Gastroesophageal sphincter (tissue), 4 donors: ENCODE measurements around the gene OR13C8. TPM values are rescaled to one million over a fixed set of nuclear protein-coding genes. Genes with fewer than 3 reads are reported as not detected.

Experiments
- ATAC-seq: fragments of 150-250 bp; one replicate; pipeline ENCODE4 v1.9.1; 2016; ENCODE audit warnings: mild to moderate bottlenecking, moderate library complexity
- H3K27ac ChIP-seq, 4 donors: fragments of 200-600 bp; sonication (generic) in 3 of 4; 1 replicate in 3 of 4; 2 replicates in 1 of 4; pipeline ENCODE4 v1.5.1; 2016 to 2019
- H3K27me3 ChIP-seq: fragments of 200-600 bp; sonication (generic); one replicate; pipeline ENCODE4 v1.5.1; 2019
- H3K36me3 ChIP-seq, 2 donors: fragments of 200-600 bp; sonication (generic); one replicate each; pipeline ENCODE4 v1.5.1; 2019; ENCODE audit warnings: control low read depth in 1 of 2
- H3K4me1 ChIP-seq, 3 donors: fragments of 200-600 bp; sonication (generic); 1 replicate in 2 of 3; 2 replicates in 1 of 3; pipeline ENCODE4 v1.5.1; 2016 to 2019; ENCODE audit warnings: control low read depth in 2 of 3
- H3K4me3 ChIP-seq, 2 donors: fragments of 200-600 bp; sonication (generic); one replicate each; pipeline ENCODE4 v1.5.1; 2019; ENCODE audit warnings: mild to moderate bottlenecking in 1 of 2, moderate library complexity in 1 of 2
- H3K9me3 ChIP-seq, 3 donors: fragments of 200-600 bp; sonication (generic); one replicate each; pipeline ENCODE4 v1.5.1; 2017 to 2019; ENCODE audit warnings: control low read depth in 2 of 3
- EP300 ChIP-seq: sonication (generic); formaldehyde crosslinking; IDR thresholded peaks from one replicate; pipeline ENCODE4 v1.6.1; 2017; ENCODE audit warnings: antibody characterized with exemption, mild to moderate bottlenecking
- POLR2A ChIP-seq, 2 donors: fragments of 450-650 bp; IDR thresholded peaks; one replicate each; pipeline ENCODE4 v1.6.1; 2017; ENCODE audit warnings: antibody characterized with exemption in 2 of 2, mild to moderate bottlenecking in 2 of 2, moderate library complexity in 1 of 2
- POLR2AphosphoS5 ChIP-seq: sonication (generic); formaldehyde crosslinking; IDR thresholded peaks from one replicate; pipeline ENCODE4 v1.6.1; 2017; ENCODE audit warnings: antibody characterized with exemption
- WGBS, 2 donors: methylation state at CpG; one replicate each; pipeline ENCODE4 v1.1.5; 2018; ENCODE audit warnings: low coverage in 1 of 2; 5-methylcytosine and 5-hydroxymethylcytosine counted together
- total RNA-seq, 4 donors: library from RNA; depleted of rRNA; stranded (reverse); fragments of >200 nt; gene quantifications; one replicate each; pipeline ENCODE4 v1.1.0, GENCODE V29; 2016
- TF ChIP-seq, protein P1 (sequence below), 4 experiments: fragments of 200-600 bp in 2 of 4; fragments of 450-650 bp in 2 of 4; sonication (generic) in 1 of 4; IDR thresholded peaks; one replicate each; pipeline ENCODE4 v1.5.1; 2017 to 2019; ENCODE audit warnings: antibody characterized with exemption in 4 of 4, mild to moderate bottlenecking in 2 of 4, moderate library complexity in 2 of 4

Gene OR13C8
- total RNA-seq, 4 donors from 2014 or later, result not detected

DNA sequence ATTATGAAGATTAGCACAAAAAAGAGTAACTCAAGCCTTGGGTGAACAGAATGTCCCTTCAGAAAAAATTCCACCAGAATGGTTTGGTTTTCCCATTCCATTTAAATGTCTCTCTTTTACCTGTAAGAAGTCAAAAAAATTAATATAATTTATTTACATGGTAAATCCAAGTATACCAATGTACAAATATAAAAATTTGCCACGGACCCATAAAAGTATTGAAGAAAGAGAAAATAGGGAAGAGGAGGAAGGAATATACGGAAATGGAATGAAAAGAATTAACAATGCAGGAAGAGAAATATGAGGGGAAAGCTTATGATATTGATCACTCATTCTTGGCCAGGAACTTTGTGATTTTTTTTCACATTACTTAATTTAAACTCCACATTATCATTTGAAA is 49.1 kb downstream of the OR13C8 start, which contains the start of gene OR13C9:
Gene OR13C9, minus strand, starts transcription at position 101 of the 400 bp plus-strand sequence. Its CDS starts 0 bp downstream, at position 101.
- H3K27ac ChIP-seq, result no peak within 1 kb of the TSS
- no peaks in the 10 kb centered on the region for H3K4me1 ChIP-seq
- no peaks in the 10 kb centered on the region for H3K36me3 ChIP-seq
- TF ChIP-seq POLR2AphosphoS5, result no peak
- no peak for TF ChIP-seq EP300
- TF ChIP-seq POLR2A (IDR thresholded peaks at IDR 0.05), result no peak
- TF ChIP-seq, protein P1, sequence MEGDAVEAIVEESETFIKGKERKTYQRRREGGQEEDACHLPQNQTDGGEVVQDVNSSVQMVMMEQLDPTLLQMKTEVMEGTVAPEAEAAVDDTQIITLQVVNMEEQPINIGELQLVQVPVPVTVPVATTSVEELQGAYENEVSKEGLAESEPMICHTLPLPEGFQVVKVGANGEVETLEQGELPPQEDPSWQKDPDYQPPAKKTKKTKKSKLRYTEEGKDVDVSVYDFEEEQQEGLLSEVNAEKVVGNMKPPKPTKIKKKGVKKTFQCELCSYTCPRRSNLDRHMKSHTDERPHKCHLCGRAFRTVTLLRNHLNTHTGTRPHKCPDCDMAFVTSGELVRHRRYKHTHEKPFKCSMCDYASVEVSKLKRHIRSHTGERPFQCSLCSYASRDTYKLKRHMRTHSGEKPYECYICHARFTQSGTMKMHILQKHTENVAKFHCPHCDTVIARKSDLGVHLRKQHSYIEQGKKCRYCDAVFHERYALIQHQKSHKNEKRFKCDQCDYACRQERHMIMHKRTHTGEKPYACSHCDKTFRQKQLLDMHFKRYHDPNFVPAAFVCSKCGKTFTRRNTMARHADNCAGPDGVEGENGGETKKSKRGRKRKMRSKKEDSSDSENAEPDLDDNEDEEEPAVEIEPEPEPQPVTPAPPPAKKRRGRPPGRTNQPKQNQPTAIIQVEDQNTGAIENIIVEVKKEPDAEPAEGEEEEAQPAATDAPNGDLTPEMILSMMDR (IDR thresholded peaks at IDR 0.05), result no peak
- WGBS, 2 donors, result 45 to 69% methylated on average over 2 of the region's 2 CpGs
- no peak for ATAC-seq
- no peak within 1 kb of the TSS for H3K4me3 ChIP-seq
- H3K27me3 ChIP-seq, result no peaks in the 10 kb centered on the region
- H3K9me3 ChIP-seq, result peaks cover 0 to 5% (median 0%) of the 10 kb centered on the region in 3 donors

Other genes with a start within 250 kb of the OR13C8 start
- not detected for gene OR13F1, start 64.9 kb upstream of the OR13C8 start, total RNA-seq
- gene OR13C4, start 42.0 kb upstream of the OR13C8 start, total RNA-seq, result not detected
- gene OR13C3, start 32.3 kb upstream of the OR13C8 start, total RNA-seq, result not detected
- not detected for gene OR13C5, start 30.2 kb downstream of the OR13C8 start, total RNA-seq
- gene OR13C2, start 36.5 kb downstream of the OR13C8 start, total RNA-seq, result not detected
- not detected for gene OR13C9, start 49.0 kb downstream of the OR13C8 start, total RNA-seq
- gene OR13D1, start 125.3 kb downstream of the OR13C8 start, total RNA-seq, result not detected
- 10 to 100 TPM; 21.9 to 42.0 (median 24.4) TPM for gene NIPSNAP3A, start 178.5 kb downstream of the OR13C8 start, total RNA-seq
- 10 to 100 TPM in 1 of 4 donors, 1 to 10 TPM in 3; 1.7 to 10.1 (median 3.2) TPM for gene NIPSNAP3B, start 195.0 kb downstream of the OR13C8 start, total RNA-seq